ENCODE results near the gene RILPL1. TPM values are rescaled to one million over a fixed set of nuclear protein-coding genes. Genes with fewer than 3 reads are reported as not detected.

The RILPL1 gene
- total and polyA plus RNA-seq, 5 donors = 118 to 146 (median 131) TPM

Small RNAs within 50 kb of the gene (microRNA-seq; reads per million reads assigned to microRNA genes)
- 0 reads per million in 2 donors for gene MIR3908

Other genes with a start within 250 kb of the RILPL1 start
- 10 to 100 TPM; 22.3 to 28.7 (median 26.8) TPM for gene SBNO1, start 168.9 kb downstream of the RILPL1 start, total RNA-seq
- 5.7 TPM for gene SBNO1, start 168.9 kb downstream of the RILPL1 start, polyA plus RNA-seq
- gene KMT5A, start 149.6 kb downstream of the RILPL1 start, total RNA-seq = 10 to 100 TPM; 19.8 to 26.8 (median 22.6) TPM
- gene KMT5A, start 149.6 kb downstream of the RILPL1 start, polyA plus RNA-seq = 15.1 TPM
- 1 to 10 TPM; 3.4 to 4.0 (median 3.8) TPM for gene RILPL2, start 97.0 kb downstream of the RILPL1 start, total RNA-seq
- 4.3 TPM for gene RILPL2, start 97.0 kb downstream of the RILPL1 start, polyA plus RNA-seq
- gene SNRNP35, start 75.6 kb downstream of the RILPL1 start, total RNA-seq = 10 to 100 TPM; 19.2 to 26.6 (median 26.1) TPM
- 48.1 TPM for gene SNRNP35, start 75.6 kb downstream of the RILPL1 start, polyA plus RNA-seq
- 100 to 1,000 TPM; 161 to 253 (median 180) TPM for gene TMED2, start 50.8 kb upstream of the RILPL1 start, total RNA-seq
- gene TMED2, start 50.8 kb upstream of the RILPL1 start, polyA plus RNA-seq = 90.9 TPM
- gene DDX55, start 68.4 kb upstream of the RILPL1 start, total RNA-seq = 1 to 10 TPM; 7.7 to 8.3 (median 8.2) TPM
- 6.6 TPM for gene DDX55, start 68.4 kb upstream of the RILPL1 start, polyA plus RNA-seq
- gene EIF2B1, start 100.0 kb upstream of the RILPL1 start, total RNA-seq = 10 to 100 TPM; 28.5 to 30.6 (median 29.3) TPM
- 20.8 TPM for gene EIF2B1, start 100.0 kb upstream of the RILPL1 start, polyA plus RNA-seq
- gene GTF2H3, start 100.1 kb upstream of the RILPL1 start, total RNA-seq = 10 to 100 TPM; 12.5 to 15.3 (median 13.1) TPM
- gene GTF2H3, start 100.1 kb upstream of the RILPL1 start, polyA plus RNA-seq = 5.6 TPM
- 1 to 10 TPM; 4.5 to 5.8 (median 4.7) TPM for gene TCTN2, start 137.4 kb upstream of the RILPL1 start, total RNA-seq
- gene TCTN2, start 137.4 kb upstream of the RILPL1 start, polyA plus RNA-seq = 3.2 TPM
- gene ATP6V0A2, start 178.6 kb upstream of the RILPL1 start, total RNA-seq = 10 to 100 TPM; 11.6 to 19.7 (median 13.4) TPM
- 4.6 TPM for gene ATP6V0A2, start 178.6 kb upstream of the RILPL1 start, polyA plus RNA-seq
- gene DNAH10, start 228.6 kb upstream of the RILPL1 start, total RNA-seq = under 1 TPM in 3 of 4 donors, not detected in 1; 0.06 to 0.09 (median 0.06) TPM
- 0.11 TPM for gene DNAH10, start 228.6 kb upstream of the RILPL1 start, polyA plus RNA-seq